Kidney (tissue), 14 donors: ENCODE data around the gene NKAIN2. TPM values are rescaled to one million over a fixed set of nuclear protein-coding genes. Genes with fewer than 3 reads are reported as not detected.

Experiments
- DNase-seq, 5 donors: peaks; one replicate each; pipeline ENCODE4 v3.0.0-alpha.2; 2013 to 2020
- FAIRE-seq: peaks from 2 replicates; lab custom pipeline; 2012; peaks lifted over from hg19 to GRCh38; lab: Jason Lieb, UNC
- H3K27ac ChIP-seq, 2 donors: one replicate each; pipeline ENCODE4 v1.7.0; 2013; ENCODE audit warnings: low read depth in 2 of 2, low read length in 2 of 2, inconsistent platforms in 1 of 2
- H3K27me3 ChIP-seq: one replicate; pipeline ENCODE4 v1.7.1; 2013; ENCODE audit warnings: low read length, inconsistent platforms; ENCODE audit not compliant: control insufficient read depth, insufficient read depth
- H3K36me3 ChIP-seq, 3 donors: one replicate each; pipeline versions ENCODE4 v1.7.0 to v1.7.1; 2013; ENCODE audit warnings: low read length in 3 of 3, control low read depth in 1 of 3, inconsistent platforms in 1 of 3; ENCODE audit not compliant: insufficient read depth in 3 of 3, control insufficient read depth in 2 of 3
- H3K4me1 ChIP-seq, 3 donors: one replicate each; pipeline versions ENCODE4 v1.7.0 to v1.7.1; 2013; ENCODE audit warnings: low read length in 3 of 3, inconsistent platforms in 1 of 3, low read depth in 1 of 3; ENCODE audit not compliant: control insufficient read depth in 2 of 3, insufficient read depth in 2 of 3
- H3K4me3 ChIP-seq, 3 donors: one replicate each; pipeline versions ENCODE4 v1.7.0 to v1.8.1; 2013; ENCODE audit warnings: low read length in 3 of 3, control low read depth in 1 of 3, inconsistent platforms in 1 of 3
- H3K9ac ChIP-seq, 3 donors: one replicate each; pipeline versions ENCODE4 v1.7.0 to v1.7.1; 2013; ENCODE audit warnings: low read length in 3 of 3, control low read depth in 1 of 3, inconsistent platforms in 1 of 3
- H3K9me3 ChIP-seq, 3 donors: one replicate each; pipeline versions ENCODE4 v1.7.0 to v1.7.1; 2013; ENCODE audit warnings: low read length in 3 of 3, control low read depth in 1 of 3, inconsistent platforms in 1 of 3; ENCODE audit not compliant: control insufficient read depth in 2 of 3, insufficient read depth in 1 of 3
- intact Hi-C: fragments of 100-400 bp; cut with DNase I; formaldehyde crosslinking; loops from one replicate; pipeline ENCODE4 v1.11.1; 2022
- polyA plus RNA-seq: library from polyadenylated mRNA; stranded (reverse); fragments of 350-450 nt; fragmentation: Illumina TruSeq; extraction: RNeasy Lipid Tissue Mini Kit (QIAGEN cat#74804); gene quantifications from one replicate; pipeline ENCODE4 v1.2.3, GENCODE V29; 2014; ENCODE audit warnings: low read depth, low replicate concordance; ENCODE audit not compliant: insufficient read depth
- total RNA-seq: library from RNA; stranded (reverse); fragmentation: NEBNext Ultra II Directional; extraction: Animal tissue kit (Norgen Biotek cat#: 25700); gene quantifications from one replicate; pipeline ENCODE4 v1.2.1, GENCODE V29; 2021
- TF ChIP-seq, protein P1 (sequence below): IDR thresholded peaks from 3 replicates; pipeline ENCODE4 v1.5.1; 2012; ENCODE audit warnings: mild to moderate bottlenecking, moderate library complexity, borderline replicate concordance; ENCODE audit not compliant: insufficient read depth; ENCODE audit errors: extremely low read depth
- donor health status: control.
- donor health status: control.
- donor health status: control.
- donor health status: control.
- donor health status: control.
- donor health status: DM: yes; HTN: yes; CAD: no.
- donor health status: Normal renal cell carcinoma (clear cell type).

NKAIN2 gene
- total and polyA plus RNA-seq, 2 donors from 2014 or later, result 0.39 to 1.8 TPM

DNA sequence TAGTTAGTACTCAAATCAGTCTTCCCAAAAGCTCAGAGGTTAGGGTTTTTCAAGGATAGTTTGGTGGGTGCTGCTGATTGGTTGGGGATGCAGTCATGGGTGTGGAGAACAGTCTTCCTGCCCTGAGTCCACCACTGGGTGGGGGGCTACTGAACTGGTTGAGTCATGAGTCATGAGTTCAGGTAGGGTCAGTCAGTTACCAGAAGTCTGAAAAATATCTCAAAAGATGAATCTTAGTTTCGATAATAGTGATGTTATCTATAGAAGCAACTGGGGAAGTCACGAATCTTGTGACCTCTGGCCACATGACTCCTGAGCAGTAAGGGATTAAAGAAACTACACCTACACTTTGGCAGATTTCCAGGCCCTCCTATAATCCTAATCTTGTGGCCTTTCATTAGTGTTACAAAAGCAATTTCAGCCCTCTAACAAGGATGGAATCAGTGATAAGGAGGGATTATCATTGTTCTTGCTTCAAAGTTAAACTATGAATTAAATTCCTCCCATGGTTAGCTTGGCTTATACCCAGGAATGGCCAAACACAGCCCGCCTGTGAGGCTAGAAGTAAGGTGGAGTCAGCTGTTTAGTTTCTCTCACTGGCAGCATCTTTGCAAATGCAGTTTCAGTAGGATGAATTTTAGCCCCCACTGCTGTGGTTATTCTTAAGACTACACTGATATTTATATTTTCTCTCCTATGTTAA, 33.3 kb upstream of the NKAIN2 start:
- Histone ChIP-seq H3K4me3 (no peak overlapping the region), H3K36me3 (no peaks in the 10 kb centered on the region), H3K27ac (no peak overlapping the region), H3K9me3 (no peaks in the 10 kb centered on the region), H3K9ac (no peak overlapping the region), H3K4me1 (no peaks in the 10 kb centered on the region), H3K27me3 (no peaks in the 10 kb centered on the region)
- no peak for FAIRE-seq
- TF ChIP-seq, protein P1, sequence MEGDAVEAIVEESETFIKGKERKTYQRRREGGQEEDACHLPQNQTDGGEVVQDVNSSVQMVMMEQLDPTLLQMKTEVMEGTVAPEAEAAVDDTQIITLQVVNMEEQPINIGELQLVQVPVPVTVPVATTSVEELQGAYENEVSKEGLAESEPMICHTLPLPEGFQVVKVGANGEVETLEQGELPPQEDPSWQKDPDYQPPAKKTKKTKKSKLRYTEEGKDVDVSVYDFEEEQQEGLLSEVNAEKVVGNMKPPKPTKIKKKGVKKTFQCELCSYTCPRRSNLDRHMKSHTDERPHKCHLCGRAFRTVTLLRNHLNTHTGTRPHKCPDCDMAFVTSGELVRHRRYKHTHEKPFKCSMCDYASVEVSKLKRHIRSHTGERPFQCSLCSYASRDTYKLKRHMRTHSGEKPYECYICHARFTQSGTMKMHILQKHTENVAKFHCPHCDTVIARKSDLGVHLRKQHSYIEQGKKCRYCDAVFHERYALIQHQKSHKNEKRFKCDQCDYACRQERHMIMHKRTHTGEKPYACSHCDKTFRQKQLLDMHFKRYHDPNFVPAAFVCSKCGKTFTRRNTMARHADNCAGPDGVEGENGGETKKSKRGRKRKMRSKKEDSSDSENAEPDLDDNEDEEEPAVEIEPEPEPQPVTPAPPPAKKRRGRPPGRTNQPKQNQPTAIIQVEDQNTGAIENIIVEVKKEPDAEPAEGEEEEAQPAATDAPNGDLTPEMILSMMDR, result no peak
- intact Hi-C loops, result no loop called here
- DNase-seq, result no peak

DNA sequence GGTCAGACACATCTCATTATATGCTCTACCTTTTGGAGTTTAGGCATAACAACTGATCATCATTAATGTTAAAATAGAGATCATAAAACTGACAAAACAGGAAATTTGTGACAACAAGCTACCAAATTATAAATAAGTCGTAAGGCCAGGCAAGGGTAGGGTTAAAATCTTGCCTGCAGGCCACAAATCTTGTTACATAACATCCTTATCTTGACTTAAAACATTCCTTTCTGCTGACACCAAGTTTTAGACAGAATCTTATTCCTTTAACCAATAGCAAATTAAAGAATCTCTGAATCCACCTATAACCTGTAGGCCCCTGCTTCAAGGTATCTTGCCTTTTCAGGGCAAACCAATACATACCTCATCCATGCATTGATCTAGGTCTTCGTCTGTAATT, 32.5 kb upstream of the NKAIN2 start:
- no peaks in the 10 kb centered on the region for H3K9me3 ChIP-seq
- H3K4me1 ChIP-seq, result no peaks in the 10 kb centered on the region
- no peaks in the 10 kb centered on the region for H3K27me3 ChIP-seq
- DNase-seq, result no peak
- no peak for FAIRE-seq
- intact Hi-C loops, result no loop called here
- TF ChIP-seq, protein P1, result no peak
- no peaks in the 10 kb centered on the region for H3K36me3 ChIP-seq
- no peak overlapping the region for H3K27ac ChIP-seq
- H3K4me3 ChIP-seq, result no peak overlapping the region
- H3K9ac ChIP-seq, result no peak overlapping the region

DNA sequence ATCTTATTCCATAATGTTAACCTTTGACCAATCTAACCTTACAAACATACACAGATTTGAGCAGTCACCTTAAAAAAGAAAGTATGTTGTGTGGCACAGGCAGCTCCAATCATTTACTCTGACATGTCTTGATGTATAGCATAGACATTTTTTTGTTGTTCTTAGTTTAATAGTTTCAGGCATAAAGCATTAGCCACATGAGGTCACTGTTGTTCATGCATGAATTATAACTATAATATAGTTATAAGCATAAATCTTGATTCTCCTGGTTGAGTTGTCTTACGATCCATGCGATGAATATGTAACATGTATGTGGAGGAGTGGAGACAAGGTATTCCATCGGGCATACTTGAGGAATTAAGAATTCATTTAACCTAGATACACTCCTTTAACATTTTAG, 26.1 kb upstream of the NKAIN2 start:
- TF ChIP-seq, protein P1, result no peak
- Histone ChIP-seq H3K27ac (no peak overlapping the region), H3K27me3 (no peaks in the 10 kb centered on the region), H3K9me3 (no peaks in the 10 kb centered on the region), H3K36me3 (no peaks in the 10 kb centered on the region), H3K9ac (no peak overlapping the region), H3K4me1 (no peaks in the 10 kb centered on the region), H3K4me3 (no peak overlapping the region)
- DNase-seq (peak in 1 of 5 donors; percentile 31), FAIRE-seq (no peak)
- intact Hi-C loops, result no loop called here
